Hippocampal formation (tissue), 2 donors: ENCODE measurements around the gene LRBA.
"Not testable (repeated sequence)": the region's sequence is repeated elsewhere in the genome, so short reads cannot be mapped to it uniquely, and the experiment has no call there.

Experiments
- DNase-seq, 2 donors: peaks; one replicate each; lab custom pipeline; 2025; lab: John Stamatoyannopoulos, UW

Gene LRBA

DNA sequence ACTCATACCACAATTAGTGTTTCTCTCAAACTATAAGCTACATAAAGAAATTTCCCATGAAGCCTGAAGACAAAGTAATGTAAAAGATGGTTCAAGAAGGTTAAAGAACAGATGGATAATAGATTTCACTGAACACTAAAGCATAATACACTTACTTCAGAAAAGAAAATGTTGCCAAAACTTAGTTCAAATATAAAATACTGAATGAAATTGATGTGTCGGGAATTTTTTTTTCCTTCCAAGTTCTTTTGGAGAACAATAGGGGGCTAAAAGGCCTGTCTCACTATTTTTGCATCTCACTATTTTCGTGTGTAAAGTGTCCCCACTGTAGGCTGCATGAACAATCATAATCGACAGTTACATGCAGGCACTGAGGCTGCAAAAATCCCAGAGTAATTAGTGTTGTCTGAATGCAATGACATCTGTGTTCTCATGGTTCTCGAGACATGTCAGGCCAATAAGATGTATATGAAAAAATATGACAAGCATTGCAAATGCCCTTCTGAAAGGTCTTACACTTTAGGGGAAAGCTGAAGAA, 445.0 kb downstream of the LRBA start:
- no peak for DNase-seq

DNA sequence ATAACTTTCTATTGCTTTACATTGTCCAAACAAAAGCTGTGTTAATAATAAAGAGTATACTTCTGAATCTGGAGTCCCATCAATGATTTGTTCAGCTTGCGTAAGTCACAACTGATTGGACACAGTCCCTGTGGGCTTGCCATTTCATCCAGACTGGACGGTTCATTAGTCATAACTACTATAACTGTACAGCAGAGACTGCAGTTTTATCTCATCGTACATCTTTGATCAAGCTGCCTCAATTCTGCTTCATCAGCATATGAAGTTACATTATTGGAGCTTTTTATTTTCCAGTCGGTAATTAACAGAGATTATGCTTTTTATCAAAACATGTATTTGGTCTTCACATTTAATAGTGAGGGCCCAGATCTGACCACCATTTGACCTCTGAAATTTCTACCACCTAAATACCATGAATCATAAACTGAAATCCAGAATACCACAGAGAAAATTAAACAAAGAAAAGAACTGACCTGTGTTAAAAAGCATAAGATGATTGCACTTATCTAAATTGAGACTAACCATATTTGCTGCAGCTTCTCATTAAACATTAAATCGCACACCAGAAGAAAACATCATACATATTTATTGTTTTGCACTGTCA, 445.6 kb downstream of the LRBA start:
- DNase-seq, result no peak

DNA sequence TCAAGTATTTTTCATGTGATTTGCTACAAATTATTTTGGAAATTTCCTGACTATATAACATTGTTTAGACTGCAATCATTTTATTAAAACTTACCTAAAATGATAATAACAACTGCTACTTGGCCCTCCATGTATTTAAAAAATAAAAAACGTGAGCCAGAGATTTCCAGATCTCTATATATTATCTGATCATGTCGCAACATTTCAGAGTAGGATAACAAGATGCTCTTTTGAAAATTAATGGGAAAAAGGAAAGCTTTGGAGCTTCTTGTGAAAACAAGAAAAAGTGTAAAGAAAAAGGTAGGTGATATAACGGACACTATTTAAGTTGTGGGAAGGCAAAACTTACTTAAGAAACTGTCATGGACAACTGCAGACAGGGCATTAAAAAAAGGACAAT, 448.0 kb downstream of the LRBA start:
- no peak for DNase-seq

DNA sequence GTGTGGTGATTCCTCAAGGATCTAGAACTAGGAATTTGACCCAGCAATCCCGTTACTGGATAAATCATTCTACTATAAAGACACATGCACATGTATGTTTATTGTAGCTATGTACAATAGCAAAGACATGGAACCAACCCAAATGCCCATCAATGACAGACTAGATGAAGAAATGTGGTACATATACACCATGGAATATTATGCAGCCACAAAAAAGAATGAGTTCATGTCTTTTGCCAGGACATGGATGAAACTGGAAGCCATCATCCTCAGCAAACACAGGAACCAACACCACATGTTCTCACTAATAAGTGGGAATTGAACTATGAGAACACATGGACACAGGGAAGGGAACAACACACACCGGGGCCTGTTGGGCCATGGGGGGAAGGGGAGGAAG, 450.1 kb downstream of the LRBA start:
- DNase-seq, result not testable (repeated sequence)

DNA sequence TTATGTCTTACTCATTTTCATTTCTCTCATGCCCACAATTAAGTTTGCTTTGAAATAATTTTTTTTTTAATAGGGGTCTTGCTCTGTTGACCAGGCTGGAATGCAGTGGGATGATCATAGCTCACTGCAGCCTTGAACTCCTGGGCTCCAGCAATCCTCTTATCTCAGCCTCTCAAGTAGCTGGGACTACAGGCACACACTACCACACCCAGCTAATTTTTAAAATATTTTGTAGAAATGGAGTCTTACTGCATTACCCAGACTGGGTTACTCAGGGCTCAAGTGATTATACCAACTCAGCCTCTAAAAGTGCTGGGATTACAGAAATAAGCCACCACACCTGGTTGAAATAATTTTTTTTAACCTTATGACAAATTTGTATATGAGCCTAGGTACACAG, 452.3 kb downstream of the LRBA start:
- DNase-seq, result no peak

DNA sequence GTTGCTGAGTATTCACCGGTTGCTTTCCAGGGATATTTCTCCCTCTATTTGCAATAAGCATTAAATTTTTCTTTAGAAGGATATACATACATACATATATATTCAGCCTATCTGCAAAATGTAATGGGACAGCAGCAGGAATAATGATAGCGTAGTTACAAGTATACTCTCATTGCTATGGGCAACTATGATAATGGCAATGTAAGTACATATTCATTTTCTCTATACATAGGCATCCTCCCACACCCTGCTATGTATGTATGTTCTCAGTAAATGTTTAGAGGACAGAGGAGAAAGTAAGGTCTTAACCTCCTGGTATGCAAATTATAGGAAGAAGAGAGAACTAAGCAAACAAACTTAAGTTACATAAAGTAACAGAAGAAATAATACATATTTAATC, 452.8 kb downstream of the LRBA start:
- DNase-seq, result no peak

DNA sequence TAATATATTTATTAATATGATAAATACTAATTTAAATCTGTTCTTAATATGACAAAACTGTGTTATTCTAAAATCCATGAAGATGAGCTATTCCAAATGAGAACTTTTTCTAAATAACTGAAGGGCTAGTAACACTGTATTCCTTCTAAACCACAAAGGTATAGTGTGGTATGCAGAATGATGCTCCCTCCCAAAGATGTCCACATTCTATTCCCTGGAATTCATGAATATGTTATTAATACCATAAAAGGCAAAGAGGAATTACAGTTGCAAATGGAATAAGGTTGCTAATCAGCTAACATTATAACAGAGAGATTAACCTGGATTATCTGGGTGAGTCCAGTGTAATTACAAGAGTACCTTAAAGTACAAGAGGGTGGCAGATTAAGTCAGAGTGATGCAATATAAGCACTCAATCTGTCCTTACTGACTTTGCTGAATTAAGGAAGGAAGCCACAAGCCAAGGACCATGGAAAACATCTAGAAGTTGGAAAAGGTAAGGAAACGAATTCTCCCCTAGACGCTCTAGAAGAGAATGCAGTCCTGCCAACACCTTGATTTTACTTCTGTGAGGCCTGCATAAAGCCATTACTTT, 453.8 kb downstream of the LRBA start:
- no peak for DNase-seq

DNA sequence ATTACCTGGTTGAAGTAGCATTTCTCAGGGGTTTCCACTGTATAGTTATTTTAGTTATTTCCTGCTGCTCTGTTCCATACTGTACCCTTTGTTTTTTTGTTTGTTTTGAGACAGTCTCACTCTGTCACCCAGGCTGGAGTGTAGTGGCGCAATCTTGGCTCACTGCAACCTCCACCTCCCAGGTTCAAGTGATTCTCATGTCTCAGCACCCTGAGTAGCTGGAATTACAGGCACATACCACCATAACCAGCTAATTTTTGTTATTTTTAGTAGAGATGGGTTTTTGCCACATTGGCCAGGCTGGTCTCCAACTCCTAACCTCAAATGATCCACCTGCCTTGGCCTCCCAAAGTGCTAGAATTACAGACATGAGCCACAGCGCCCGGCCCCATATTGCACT, 457.3 kb downstream of the LRBA start:
- DNase-seq, result not testable (repeated sequence)

DNA sequence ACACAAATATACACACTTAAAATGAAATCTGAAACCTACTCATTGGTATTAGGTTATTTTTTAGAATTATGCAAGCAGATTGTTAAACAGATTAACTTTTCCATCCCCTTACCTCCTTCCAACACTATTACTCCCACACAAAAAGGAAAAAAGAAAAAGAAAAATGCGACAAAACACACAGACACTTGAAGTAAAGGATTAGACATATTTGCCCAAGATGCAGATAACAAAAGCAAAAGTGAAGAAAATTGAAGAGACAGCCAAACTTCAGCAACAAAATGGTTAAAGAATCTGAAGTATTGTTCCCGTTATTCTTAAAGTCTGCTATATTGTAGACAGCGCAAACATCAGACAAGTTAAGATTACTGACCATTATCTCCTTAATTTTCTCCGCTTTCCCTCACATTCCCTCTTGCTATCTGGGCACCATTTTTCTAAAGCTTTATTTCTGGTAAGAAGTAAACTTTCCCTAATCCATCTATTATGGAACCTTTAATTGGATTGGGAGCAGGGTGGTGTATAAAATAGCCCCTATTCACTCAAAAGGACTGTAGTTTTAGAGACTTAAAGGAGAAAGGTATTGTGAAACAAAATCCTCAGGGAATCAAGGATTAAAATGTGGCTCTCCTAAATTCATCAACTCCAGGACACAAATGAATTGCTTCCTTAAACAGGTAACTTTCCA, 467.8 kb downstream of the LRBA start:
- no peak for DNase-seq

DNA sequence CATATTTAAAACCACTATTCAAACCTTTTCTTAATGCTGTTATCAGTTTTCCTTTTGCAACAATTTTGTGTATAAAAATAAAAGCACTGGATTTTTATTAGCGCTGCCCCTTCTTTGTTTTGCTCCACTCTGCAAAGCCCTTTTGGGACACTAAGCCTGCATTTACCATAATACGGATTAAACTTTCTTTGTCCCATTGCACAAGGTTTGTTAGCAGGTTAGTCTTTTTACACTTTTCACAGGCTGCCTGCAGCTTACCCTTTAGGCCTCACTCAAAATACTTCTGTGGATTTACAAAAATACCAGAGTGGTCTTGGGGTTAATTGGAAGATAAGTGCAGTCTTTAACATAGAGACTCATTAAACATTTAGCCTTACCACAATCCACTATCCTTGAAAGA, 468.8 kb downstream of the LRBA start:
- no peak for DNase-seq

DNA sequence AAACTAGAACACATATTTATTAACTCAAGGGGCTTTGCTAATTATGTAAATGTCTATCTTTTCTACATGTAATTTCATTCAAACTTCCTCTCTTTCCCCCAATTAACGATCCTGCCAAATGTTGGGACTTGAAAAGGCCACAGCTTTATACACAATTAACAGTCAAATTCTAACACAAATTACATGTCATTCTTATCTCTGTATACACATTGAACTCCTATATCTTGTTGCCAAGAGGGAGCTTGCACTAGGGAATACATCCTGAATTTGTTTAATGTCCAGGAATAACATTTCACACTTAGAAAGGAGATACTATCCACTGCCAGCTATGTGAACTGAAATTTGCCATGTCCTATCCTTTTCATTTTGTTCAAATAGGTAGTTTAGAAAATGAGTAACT, 472.0 kb downstream of the LRBA start:
- no peak for DNase-seq

DNA sequence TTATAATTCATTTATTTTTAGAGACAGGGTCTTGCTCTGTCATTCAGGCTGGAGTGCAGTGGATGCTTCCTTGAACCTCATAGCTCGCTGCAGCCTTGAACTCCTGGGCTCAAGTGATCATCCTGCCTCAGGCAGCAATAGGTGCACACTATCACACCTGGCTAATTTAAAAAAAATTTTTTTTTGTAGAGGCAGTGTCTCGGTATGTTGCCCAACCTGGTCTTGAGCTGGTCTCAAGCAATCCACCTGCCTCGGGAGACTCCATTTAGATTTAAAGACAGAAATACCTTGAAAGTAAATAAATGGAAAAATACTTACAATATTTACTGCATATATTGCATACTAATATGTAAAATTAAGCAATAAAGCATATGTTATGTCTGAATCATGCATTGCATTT, 473.4 kb downstream of the LRBA start:
- no peak for DNase-seq

DNA sequence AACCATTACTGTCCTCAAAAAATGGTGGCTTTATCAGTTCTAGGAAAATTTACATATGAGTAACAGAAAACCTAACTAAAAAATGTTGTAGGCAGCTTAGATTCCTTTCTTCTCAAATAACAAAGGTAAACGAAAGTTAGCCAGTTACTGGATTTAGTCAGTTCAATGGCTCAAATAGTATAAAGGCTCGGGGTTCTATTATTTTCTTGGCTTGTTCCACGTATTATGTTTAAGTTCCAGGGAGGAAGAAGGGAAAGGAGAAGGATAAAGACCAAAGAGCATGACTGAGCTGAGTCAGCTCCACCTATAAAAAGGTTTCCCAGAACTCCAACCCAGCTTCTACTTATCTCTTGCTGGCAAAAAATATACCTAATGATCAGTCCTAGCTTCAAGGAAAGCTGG, 474.1 kb downstream of the LRBA start:
- no peak for DNase-seq

DNA sequence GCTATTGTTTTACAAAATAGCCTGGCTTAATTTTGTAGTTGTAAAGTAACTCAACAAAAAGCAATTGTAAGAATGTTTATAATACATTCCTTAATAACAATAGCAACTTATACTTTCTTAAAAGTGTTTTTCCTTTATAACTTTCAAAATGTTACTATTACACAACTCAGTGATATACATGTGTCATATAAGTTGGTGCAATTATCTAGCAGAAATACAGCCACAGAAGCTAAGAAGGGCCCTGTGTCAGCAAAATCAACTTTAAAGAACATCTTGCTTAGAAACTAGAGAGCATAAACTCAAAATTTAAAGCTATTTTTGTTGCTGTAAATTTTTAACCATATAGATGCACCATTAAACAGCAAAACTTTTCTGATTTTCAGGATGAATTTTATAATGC, 474.5 kb downstream of the LRBA start:
- DNase-seq, result no peak

DNA sequence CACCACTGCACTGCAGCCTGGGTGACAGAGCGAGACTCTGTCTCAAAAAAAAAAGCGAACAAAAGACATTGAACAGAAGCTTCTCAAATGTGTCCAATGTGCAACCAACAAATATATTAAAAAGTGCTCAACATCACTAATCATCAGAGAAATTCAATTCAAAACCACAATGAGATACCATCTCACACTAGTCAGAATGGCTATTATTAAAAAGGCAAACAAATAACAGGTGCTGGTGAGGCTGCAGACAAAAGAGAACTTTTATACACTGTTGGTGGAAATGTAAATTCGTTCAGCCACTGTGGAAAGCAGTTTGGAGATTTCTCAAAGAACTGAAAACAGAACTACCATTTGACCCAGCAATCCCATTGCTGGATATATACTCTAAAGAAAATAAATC, 477.2 kb downstream of the LRBA start:
- DNase-seq, result not testable (repeated sequence)

DNA sequence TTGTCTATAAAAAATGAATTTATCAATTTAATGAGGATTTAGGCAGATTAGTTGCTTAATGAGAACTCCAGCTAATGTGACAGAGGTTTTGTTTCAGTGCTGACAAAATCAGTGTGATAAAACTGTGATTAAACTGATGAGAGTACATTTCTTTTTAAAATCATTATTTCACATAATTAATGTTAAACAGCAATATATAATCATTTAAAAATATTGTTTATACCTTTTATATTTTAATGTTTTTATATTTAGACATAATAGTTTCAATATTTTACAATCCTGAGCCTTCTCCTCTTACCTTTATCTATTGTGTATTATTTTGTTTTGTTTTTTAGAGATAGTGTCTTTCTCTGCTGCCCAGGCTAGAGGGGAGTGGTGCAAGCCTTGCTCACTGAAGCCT, 480.3 kb downstream of the LRBA start:
- no peak for DNase-seq

DNA sequence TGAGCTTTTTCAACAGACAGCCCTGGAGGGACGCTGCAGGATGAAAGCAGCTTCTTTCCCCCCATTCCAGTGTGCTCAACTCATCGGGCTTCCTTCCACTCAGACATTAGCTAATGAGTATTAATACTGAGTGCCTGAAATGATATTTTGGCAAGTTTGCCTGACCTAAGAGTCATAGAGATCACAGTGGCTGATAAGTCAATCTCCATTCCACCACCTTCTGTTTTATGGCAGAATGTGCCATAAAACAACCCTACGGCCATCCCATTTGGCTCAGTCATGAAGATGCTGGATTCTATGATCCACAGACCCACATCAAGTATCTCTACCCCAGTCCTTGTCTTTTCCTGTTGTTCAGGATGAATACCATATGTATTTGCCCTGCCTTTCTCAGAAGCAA, 481.4 kb downstream of the LRBA start:
- DNase-seq, result no peak

DNA sequence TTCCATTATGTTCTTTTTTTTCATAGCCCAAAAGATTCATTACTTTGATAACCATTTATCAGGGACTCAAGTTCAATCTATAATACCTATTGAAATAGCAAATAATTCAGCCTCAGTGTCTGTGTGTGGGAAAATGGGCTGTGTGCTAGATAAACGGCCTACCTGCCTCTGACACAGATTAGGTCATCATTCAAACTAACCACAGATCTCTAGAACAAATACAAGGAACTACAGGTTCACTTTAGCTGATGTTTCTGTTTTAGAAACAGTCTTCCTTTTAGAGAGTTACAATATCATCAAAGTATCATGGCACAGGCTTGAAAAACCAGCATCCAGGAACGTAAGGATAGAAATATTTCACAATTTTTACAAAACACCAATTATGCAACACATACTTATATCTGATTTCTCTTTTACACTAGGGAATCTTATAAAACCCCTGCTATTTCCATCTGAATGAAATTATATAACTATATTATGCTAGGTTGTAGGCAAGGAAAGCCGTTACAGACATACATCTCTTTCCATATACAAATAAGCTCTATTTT, 489.7 kb downstream of the LRBA start:
- no peak for DNase-seq

DNA sequence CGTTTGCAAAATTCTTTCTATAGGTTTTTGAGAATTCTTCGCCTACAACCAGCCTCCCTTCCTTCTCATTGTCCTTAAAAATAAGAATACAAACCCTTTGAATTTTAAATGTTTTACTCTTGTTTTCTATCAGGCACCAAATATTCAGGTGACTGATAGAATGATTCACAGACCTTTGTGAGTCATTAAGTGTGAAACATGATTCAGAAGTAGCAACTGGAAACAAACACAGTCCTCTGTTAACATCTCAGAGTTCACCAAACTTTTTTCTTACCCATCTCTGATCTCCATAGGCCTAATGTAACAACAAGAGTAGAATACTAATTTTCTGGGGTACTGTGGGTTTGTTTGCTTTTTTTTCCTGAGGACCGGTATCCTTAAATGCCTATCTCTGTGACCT, 496.5 kb downstream of the LRBA start:
- DNase-seq, result no peak

DNA sequence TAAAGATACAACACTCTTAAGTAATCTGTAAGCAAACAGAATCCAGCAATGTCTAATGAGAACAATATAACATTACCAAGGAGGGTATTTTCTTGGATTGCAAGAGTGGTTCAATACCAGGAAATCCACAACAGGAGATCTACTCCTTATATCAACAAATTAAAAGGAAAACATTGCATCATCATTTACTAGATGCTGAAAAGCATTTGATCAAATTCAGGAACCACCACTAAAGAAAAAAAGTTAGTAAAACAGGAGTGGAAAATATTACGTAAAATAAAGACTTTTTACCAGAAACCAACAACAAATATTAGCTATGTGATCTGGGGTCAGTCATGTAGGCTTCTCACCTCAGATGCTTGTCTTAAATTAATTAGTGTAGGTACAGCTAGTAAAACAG, 499.9 kb downstream of the LRBA start:
- DNase-seq, result no peak

DNA sequence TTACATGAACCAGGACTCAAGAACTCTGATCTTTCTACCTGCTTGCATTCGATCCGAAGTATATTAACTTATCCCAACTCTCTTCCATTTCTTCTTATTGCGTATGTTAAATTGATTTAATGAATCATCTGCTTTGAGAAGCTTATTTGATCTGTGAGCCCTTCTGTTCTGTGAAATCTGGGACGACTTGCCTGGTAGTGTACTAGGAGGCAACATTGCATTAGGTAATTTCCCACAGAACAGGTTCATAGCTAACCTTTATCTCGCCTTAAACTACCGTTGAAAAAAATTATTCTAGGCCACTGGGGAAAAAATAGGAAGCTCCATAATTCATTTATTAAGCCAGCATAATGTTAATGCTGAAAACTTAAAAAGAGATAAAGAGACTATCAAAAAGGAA, 500.4 kb downstream of the LRBA start:
- no peak for DNase-seq

DNA sequence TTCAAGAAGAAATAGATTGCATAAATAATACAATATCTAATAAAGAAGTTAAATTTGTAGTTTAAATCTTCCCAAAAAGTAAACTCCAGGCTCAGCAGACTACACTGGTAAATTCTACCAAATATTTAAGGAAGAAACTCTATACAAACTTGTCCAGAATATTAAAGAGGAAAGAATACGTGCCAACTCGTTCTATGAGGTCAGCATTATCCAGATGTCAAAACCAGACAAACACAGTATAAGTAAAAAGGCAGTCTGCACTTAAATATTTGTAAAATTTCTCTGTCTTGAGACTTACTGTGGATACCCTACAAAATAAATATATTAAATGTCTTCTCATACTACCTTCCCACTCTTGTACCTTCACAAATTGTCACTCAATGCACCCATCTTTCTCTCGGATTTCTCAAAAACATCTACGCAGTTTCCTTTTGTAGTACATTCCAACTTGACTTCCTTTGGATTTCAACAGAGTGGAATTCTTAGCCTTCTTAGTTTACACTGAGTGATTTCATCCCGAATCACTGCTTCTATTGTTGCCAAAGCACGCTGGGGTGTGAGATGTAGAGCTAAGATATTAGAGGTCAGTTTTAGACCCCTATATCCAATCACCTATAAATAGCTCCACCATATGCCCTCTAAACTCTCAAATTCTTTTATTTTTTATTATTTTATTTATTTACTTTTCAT, 504.8 kb downstream of the LRBA start:
- DNase-seq, result no peak

DNA sequence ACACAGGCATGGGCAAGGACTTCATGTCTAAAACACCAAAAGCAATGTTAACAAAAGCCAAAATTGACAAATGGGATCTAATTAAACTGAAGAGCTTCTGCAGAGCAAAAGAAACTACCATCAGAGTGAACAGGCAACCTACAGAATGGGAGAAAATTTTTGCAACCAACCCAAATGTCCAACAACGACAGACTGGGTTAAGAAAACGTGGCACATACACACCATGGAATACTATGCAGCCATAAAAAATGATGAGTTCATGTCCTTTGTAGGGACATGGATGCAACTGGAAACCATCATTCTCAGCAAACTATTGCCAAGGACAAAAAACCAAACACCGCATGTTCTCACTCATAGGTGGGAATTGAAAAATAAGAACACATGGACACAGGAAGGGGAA, 507.4 kb downstream of the LRBA start:
- DNase-seq, result not testable (repeated sequence)
